DMS53 (cell line): ENCODE data around the gene ATCAY.
"Not testable (repeated sequence)": the region's sequence is repeated elsewhere in the genome, so short reads cannot be mapped to it uniquely, and the experiment has no call there.

ENCODE experiments used
- DNase-seq: peaks from one replicate; lab custom pipeline; 2025; lab: John Stamatoyannopoulos, UW

The ATCAY gene

GRCh38 chr19:3949294-3949693 lies 68.8 kb downstream of the ATCAY start:
- DNase-seq, result no peak

- no peak for DNase-seq
Measured at GRCh38 chr19:3949997-3950859, 69.7 kb downstream of the ATCAY start.

DNA sequence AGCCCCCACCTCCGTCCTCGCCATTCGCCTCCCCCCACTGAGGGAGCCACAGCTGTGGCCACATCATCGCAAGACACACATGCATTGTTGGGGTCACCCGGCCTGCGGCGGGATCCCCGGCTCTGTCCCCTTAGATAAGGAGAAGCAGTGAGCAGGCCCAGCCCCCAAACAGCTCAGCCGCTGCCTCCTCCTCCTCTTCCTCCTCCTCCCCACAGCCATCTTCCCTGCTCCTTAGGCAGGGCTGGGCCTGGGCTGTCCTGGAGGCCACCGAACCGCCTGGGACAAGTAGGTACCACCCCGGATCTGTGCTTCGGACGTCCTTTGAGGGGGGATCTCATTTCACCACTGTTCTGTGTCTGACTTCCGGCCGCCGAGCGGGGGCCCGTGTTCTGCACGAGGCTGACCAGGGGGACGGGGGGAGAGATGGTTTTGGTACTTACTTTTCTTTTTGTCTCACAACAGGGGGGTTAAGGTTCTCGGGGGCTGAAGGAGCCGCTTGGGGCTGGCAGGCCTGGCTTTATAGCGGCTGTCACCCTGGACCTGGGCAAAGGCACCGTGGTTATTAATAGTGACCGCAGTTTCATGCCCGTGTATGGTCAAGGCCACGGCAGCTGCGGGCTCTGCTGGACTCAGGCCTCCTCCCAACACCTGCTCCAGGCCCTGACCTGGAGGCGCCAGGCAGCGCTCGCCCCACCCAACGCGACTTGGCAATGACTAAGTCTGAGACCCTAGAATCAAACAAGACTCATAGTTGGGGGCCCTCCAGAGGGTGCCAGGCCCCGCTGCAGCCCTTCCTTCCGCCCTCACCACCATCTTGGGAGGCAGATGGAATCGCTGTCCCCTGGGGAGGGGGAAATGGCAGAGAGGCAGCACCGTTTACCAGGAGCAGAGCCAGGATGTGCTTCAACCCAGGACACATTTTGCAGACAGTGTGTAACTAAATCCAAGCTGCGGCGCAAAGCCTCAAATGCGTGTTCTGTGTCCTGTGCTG lies 70.7 kb downstream of the ATCAY start:
- peak; percentile 16 for DNase-seq

DNA sequence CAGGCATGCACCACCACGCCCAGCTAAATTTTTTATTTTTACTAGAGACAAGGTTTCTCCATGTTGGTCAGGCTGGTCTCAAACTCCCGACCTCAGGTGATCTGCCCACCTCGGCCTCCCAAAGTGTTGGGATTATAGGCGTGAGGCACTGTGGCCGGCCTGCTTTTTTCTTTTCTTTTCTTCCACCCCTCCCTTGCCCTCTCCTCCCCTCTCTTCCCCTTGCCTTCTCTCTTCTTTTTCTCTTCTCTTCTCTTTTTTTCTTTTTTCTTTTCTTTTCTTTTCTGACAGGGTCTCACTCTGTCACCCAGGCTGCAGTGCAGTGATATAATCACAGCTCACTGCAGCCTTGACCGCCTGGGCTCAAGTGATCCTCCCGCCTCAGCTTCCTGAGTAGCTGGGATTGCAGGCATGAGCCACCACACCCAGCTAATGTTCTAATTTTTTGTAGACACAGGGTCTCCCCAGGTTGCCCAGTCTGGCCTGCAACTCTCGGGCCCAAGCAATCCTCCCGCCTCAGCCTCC lies 72.3 kb downstream of the ATCAY start:
- DNase-seq, result not testable (repeated sequence)

GRCh38 chr19:3954107-3954506 lies 73.6 kb downstream of the ATCAY start:
- DNase-seq, result no peak

DNA sequence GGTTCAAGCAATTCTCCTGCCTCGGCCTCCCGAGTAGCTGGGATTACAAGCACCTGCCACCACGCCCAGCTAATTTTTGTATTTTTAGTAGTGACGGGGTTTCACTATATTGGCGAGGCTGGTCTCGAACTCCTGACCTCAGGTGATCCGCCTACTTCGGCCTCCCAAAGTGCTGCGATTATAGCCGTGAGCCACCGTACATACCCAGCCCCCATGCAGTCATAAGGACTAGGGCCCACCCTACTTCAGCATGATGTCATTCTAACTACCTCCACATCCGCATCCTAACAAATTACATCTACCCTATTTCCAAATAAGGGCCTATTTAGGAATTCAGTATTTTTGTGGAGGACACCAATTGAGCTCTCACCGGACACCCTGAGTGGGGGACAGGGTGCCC lies 74.8 kb downstream of the ATCAY start:
- DNase-seq, result not testable (repeated sequence)

GRCh38 chr19:3955688-3956087 lies 75.2 kb downstream of the ATCAY start:
- DNase-seq, result no peak

GRCh38 chr19:3958836-3959765 lies 78.6 kb downstream of the ATCAY start:
- DNase-seq, result no peak

DNA sequence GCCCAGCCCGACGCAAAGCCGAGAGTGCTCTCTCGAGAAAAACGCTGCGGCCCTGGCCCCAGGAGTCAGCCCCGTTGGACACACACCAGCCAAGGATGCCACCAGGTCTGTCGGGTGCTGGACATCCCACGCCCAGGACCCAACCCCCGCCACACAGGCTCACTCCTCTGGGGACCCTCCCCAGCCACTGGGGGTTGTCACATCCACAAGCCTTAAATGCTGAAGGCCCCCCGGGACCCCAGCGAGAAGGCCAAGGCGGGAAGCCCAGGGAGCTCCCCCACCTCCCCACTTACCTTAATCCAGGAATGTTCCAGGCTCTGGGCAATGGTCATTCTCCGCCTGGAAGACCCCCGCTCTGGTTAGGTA lies 79.3 kb downstream of the ATCAY start:
- no peak for DNase-seq

- no peak for DNase-seq
Measured at GRCh38 chr19:3961007-3961406, 80.5 kb downstream of the ATCAY start.

DNA sequence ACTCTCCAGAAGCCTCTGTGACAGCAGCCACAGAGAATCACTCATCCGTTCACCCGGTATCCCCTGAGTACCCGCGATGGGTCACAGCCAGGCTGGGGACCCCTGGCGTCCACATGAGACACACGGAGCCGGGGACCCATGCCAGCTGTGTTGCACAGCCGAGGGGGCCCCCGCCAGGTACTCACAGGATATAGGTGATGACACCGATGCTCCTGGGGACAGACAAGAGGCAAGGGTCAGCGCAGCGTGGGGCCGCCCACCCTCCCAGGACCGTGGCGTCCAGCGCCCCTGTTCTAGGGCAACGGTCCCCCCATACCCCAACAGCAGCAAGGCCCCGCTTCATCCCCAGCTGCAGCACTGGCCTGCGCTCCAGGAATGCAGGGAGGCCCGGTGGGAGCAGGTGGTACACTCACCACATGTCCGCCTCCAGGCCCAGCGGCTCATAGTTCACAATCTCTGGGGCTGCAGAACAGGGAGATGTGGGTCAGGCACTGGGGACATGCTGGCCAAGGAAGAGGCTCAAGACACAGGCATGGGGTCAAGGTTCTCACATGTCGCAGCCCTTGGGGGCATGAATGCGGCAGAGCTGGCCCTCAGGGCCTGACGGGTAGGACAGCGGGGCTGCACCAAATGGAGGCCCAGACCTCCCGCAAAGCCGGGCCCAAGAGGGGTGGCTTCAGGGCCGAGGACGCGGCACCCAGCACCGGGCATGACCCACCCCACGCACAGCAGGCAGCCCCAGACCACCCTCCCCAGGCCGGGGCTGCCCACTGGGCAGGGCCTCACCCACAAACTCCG lies 83.2 kb downstream of the ATCAY start:
- DNase-seq, result no peak

DNA sequence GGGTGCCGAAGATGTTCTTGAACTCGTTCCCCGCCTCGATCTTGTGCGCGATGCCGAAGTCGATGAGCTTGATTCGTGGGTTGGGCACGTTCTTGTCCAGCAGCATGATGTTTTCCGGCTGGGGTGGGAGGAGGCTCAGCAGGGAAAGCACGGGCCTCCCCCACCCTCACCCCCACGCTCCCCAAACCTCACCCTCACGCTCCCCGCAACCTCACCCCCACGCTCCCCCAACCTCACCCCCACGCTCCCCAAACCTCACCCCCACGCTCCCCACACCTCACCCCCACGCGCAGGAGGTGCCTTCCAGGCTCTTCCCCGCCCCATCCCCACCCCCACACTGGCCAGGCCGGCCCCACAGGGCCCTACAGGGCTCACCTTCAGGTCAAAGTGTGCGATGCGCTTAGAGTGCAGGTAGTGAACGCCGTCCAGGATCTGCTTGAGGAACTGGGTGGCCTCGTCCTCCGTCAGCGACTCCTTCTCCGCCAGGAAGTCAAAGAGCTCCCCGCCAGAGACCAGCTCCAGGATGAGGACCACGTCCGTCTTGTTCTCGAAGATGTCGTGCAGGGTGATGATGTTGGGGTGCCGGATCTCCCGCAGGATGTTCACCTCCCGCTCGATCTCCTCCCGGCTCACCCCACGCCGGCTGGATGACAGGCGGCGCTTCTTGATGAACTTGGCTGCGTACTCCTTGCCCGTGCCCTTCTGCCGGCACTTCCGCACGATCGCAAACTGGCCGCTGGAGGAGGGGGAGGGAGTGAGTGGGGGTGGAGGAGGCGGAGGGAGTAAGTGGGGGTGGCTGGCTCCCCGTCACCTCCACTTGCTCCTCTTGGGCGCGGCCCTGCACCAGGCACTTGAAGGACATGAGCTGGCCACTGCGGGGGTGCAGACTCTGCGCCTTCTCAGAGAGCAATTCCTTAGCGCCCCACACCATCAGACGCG lies 84.0 kb downstream of the ATCAY start:
- DNase-seq, result no peak

DNA sequence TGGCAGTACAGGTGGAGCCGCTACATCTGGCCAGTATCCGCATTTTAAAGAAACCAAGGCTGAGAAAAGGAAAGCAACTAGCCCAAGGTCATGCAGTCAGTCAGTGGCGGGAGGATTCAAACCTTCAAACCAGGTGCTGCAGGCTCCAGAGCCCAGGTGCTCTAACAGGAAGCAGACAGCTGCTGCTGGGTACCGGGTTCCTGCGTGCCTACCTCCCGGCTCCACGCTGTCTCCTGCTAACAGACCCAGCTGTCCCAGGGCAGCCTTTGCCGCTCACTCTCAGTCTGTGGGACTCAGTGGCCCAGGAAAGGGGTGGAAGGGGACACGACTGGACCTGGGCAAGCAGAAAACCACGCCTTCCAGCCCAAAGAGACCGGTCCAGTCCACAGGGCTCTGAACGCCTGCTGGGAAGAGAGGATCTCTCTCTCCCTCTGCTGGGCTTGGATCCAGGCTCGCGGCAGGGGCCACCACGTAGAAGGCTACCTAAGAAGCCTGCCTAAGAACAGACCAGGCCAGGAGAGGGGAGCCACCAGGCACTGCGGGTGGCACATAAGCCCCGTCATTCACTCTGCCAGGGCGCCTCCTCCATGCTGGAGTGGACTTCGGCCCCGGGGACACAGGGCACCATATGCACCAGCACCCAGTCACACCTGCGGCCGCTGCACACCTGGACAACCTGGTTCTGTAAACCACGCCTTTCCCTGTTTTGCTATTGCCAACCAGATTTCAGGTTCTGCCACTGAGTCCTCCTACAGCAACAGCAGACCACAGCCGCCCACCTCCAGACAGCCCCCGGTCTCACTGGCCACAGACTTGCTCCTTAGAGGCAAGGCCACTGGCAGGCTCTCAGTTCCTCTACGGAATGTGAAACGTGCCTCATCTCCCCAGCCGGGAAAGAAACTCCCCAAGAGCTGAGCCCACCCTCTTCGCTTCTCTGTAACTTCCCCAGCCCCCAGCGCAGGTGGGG lies 85.8 kb downstream of the ATCAY start:
- DNase-seq, result peak; percentile 91

DNA sequence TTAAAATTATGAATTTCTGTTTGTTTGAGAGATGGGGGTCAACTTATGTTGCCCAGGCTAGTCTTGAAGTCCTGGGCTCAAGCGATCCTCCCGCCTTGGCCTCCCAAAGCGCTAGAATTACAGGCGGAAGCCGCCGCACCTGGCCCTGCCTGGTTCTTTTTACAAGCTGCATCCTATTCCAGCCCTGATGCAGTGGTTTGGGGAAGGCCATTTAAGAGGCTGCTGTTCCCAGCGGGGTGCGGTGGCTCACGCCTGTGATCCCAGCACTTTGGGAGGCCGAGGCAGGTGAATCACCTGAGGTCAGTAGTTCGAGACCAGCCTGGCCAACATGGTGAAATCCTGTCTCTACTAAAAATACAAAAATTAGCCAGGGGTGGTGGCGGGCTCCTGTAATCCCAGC lies 87.5 kb downstream of the ATCAY start:
- DNase-seq, result not testable (repeated sequence)

DNA sequence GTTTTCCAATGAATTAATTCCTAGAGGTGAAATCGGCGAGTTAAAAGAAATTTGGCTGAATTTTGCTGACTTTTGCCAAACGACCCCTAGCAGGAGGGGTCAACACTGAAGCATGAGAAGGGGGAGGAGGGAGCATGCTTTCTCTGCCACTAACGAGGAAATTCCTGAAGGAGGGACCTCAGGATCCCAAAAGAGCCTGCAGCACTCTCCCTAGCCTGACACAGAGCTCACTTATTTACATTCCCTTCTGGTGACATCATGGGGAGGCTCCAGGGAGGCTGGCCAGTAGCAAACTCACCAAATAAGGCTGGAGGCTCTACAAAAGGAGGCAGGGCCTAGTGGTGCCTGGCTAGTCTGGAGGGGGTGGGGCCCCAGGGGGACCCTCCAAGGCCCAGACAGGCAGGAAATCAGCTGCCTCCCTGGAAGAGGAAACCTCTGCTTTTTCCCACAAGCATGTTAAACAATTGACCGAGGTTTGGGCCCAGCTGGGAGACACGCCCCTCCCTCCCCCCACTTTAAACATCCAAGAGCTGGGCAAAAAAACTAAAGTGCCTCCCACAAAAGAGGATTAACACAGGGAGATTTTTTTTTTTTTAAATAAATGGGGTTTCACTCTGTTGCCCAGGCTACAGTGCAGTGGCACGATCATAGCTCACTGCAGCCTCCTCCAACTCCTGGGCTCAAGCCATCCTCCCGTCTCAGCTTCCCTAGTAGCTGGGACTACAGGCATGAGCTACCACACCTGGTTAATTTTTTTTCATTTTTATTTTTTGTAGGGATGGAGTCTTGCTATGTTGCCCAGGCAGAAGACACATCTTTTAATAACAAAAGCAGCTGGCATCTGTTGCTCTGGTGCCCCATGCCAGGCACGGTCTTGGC lies 88.3 kb downstream of the ATCAY start:
- DNase-seq, result peak; percentile 91

GRCh38 chr19:3969435-3970312 lies 89.2 kb downstream of the ATCAY start:
- peak; percentile 67 for DNase-seq
